Hepatic stellate cell (primary cell): ENCODE measurements around the gene LOXHD1.

Experiments used
- DNase-seq: peaks from one replicate; pipeline ENCODE4 v3.0.0; 2011; ENCODE audit warnings: low spot score

The LOXHD1 gene

GRCh38 chr18:46475390-46475752 lies 181.6 kb downstream of the LOXHD1 start:
- DNase-seq: no peak

DNA sequence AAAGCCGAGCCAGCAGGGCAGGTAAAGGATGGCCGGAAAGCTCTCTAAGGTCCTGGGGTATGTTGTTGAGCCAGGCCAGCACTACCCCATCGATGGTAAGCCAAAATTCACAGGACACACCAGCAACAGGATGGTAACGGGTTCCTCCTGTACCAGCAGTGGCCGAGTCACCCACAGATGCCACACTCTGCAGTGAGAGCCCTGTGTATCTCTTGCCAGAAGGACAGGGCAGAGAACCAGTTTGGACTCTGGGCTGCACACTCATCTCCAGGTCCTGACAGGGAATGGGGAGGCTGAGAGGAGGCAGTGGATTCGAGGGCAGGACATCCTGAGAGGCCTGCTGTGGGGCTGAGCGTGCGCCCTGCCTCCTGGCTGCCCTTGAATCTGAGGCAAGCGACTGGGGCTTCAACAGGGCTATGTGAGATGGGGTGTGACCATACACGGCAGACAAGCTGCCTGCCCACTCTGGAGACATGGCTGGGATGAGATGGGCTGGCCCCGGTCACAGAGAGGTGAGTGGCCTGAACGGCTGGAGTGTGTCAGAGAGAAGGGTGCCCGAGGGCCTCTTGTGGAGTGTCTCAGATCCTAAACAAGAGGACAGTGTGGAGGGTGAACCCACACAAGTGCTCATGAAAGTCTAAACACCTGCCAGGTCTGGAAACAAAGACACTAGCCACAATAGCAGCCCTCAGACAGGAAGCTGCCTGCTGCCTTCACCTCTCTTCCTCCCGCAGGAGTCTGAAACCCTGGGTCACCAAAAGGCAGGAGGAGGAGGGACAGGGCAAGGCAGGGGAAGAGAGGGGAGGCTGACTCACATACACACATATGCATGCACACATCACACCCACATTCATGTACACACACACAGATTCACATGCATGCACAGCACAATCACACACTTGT lies 182.3 kb downstream of the LOXHD1 start:
- DNase-seq: no peak

- DNase-seq: no peak
Measured at GRCh38 chr18:46471809-46472498, 185.1 kb downstream of the LOXHD1 start.

- no peak for DNase-seq
Measured at GRCh38 chr18:46470714-46471113, 186.3 kb downstream of the LOXHD1 start.

- no peak for DNase-seq
Measured at GRCh38 chr18:46469186-46469915, 187.7 kb downstream of the LOXHD1 start.

DNA sequence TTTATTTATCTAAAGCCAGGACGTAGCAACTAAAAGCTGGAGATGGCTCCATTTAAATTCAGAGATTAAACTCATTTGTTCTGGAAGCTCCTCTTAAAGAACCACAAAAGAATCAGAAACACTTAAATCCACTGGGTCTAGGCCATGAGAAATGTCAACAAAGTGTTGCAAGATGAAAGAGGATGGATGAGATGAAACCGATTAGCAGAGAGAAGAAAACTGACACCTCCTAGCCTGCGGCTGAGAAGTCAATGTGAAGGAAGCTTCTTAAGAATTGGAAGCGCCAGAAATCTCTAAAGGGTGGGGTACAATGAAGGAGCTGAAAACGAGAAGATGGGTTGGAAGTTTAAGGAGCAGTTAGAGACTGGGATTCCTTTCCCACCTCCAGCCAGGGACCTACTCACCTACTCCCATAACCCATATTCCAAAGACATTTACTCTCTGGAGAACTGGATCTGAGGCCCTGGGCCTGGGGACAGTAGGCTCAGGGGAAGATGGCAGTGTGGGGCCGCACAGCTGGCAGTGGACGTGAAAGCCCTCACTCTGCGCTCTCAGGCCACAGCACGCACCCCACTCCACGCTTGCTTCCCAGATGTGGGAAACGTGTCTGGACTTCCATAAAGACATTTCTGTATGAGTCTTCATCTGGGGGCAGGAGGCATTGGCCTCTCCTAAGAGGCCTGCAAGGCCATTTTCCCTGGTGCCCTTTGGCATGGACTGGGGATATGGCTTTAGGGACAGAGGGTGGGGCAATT lies 188.4 kb downstream of the LOXHD1 start:
- DNase-seq: no peak

DNA sequence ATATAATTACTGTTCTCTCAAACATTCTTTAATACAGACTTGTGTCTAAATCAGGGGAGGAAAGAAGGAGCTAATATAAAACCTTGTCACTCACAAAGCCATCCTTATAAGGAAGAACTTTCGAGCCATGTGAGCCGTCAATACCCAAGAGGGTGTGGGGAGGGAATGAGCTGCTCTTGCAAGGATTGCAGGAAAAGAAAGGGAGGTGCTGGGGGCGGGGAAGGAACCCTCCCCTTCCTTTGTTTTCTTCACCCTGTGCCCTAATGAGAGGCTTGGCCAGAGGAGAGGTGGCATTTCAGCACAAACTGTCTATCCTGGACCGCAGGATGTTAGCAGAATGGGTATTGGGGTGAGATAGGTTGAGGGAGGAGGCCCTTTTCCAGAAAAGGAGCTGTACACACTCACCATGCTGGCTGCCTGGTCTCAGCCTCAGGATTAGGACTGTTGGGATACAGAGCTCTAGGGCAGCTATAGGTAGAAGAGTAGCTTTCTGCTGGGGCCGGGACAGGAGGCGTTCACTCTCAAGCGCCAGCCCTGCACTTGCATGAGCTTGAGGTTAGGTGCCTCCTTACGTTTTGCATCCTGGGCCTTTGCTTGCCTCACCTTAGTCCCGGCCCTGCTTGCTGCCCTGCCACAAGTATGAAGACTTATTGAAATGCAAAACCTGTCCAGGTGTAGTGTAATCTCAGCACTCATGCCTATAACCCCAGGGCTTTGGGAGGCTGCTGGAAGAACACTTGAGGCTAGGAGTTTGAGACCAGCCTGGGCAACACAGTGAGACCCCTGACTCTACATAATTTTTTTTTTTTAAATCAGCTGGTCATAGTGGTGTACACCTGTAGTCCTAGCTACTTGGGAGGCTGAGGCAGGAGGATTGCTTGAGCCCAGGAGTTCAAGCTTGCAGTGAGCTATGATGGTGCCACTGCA lies 190.5 kb downstream of the LOXHD1 start:
- DNase-seq: no peak

DNA sequence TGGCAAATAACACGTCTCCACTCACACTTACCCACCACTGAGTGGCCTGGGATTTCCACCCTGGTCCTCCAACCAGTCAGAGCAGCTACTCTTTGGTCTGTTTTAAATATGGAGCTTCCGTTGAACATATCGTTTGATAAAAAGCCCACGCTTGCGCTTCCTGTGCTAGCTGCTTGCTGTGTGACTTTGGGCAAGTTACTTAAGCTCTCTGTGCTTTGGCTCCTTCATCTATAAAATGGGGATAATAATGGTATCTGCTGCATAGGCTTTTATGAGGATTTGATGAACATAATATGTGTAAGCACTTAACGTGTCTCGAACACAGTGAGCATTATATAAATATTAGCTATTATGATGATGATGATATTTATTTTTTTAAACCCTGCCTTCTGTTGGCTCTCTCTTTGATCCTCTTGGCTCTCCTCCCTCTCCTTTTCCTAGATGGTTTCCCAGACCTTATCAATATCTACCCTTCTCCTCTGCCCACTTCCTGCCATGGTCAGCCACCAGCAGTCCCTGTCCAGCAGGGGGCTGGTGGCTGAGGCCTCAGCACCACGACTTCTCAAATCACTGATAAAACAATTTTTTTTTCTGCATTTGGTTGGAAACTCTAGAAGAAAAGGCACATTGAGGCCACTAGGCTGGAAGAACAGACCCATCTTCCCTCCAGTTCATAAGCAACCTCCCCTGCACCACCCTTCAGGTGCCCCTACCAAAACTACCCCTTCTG lies 191.9 kb downstream of the LOXHD1 start:
- DNase-seq: no peak

- no peak for DNase-seq
Measured at GRCh38 chr18:46462523-46462922, 194.5 kb downstream of the LOXHD1 start.

- DNase-seq: no peak
Measured at GRCh38 chr18:46461993-46462392, 195.0 kb downstream of the LOXHD1 start.

DNA sequence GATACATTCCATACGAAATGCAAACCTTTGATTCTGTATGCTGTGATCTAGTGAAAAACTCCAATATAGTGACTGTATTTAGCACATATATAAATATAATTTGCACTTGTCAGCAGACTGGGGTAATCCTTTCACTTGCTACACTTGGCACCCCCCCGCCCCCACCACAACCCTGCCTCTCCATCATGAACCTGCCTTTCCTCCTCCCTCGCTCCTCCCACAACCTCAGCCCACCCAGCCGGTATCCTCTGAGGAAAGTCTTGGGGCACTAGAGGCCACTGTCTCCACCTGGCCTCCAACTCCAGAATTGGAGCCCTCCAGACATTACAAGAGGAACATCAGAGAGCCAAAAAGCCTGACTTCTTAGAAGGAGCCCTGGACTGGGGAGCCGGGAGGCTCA lies 196.3 kb downstream of the LOXHD1 start:
- no peak for DNase-seq

- no peak for DNase-seq
Measured at GRCh38 chr18:46459789-46460455, 197.1 kb downstream of the LOXHD1 start.

DNA sequence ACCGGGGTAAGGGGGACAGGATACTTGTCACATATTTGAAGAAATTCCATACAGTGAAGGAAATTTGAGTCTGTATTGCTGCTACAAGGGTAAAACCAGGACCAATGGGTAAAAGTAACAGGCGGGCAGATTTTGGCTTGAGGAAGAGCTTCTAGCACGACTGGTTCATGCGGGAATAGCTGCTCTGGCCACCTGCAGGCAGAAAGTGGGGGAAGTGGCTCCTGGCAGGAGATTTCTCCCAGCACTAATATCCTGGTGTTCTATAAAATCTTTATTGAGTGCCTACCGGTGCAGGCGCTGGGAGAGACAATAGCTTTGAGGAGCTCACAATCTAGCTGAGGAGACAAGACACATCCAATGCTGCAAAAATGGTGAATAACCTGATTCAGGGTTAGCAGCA lies 198.5 kb downstream of the LOXHD1 start:
- DNase-seq: no peak

DNA sequence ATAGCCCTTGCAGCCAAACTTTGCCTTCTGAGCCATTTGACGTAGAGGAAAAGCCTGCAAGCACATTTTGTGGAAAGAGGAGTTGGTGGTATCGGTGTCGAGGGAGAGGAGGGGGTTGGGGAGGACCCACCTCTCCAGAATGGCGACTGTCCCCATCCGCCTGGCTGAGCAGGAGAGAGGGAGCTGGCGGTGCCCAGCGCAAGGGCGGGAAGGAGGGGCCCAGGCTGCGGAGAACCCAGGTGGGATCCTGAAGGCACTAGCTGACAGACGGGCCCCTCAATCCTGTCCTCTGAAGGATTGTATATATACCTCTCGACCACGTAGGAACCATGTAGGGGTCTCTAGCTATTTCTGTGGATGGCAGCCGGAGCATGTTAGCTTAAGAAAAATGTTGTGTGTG lies 200.3 kb downstream of the LOXHD1 start:
- no peak for DNase-seq

GRCh38 chr18:46452820-46453219 lies 204.2 kb downstream of the LOXHD1 start:
- no peak for DNase-seq

- DNase-seq: no peak
Measured at GRCh38 chr18:46449499-46449898, 207.5 kb downstream of the LOXHD1 start.

- DNase-seq: no peak
Measured at GRCh38 chr18:46449033-46449432, 208.0 kb downstream of the LOXHD1 start.

GRCh38 chr18:46448347-46448746 lies 208.7 kb downstream of the LOXHD1 start:
- no peak for DNase-seq

DNA sequence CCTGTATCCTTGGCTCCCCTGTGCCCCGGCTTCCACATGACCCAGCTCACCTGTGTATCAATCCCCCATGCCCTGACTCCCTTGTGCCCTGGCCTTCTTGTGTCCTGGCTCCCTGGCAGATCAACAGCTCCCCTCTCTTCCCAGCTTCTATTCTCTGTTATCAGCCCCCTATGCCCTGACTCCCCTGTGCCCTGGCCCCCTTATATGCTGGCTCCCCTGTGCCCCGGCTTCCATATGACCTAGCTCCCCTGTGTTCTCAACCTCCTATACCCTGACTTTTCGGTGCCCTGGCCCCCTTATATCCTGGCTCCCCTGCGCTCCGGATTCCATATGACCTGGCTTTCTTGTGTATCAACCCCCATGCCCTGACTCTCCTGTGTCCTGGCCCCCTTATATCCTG lies 209.2 kb downstream of the LOXHD1 start:
- no peak for DNase-seq

- DNase-seq: no peak
Measured at GRCh38 chr18:46447323-46447722, 209.7 kb downstream of the LOXHD1 start.
